ENCODE results near the gene NINL.

GRCh38 chr20:25495189-25495824 lies 90.0 kb downstream of the NINL start:
- TF ChIP-seq, protein P1, sequence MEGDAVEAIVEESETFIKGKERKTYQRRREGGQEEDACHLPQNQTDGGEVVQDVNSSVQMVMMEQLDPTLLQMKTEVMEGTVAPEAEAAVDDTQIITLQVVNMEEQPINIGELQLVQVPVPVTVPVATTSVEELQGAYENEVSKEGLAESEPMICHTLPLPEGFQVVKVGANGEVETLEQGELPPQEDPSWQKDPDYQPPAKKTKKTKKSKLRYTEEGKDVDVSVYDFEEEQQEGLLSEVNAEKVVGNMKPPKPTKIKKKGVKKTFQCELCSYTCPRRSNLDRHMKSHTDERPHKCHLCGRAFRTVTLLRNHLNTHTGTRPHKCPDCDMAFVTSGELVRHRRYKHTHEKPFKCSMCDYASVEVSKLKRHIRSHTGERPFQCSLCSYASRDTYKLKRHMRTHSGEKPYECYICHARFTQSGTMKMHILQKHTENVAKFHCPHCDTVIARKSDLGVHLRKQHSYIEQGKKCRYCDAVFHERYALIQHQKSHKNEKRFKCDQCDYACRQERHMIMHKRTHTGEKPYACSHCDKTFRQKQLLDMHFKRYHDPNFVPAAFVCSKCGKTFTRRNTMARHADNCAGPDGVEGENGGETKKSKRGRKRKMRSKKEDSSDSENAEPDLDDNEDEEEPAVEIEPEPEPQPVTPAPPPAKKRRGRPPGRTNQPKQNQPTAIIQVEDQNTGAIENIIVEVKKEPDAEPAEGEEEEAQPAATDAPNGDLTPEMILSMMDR (IDR thresholded peaks at IDR 0.05): no peak
- TF ChIP-seq POLR2A (IDR thresholded peaks at IDR 0.05): no peak
